IPS-20b (cell line): ENCODE results near the gene IFNGR2.
"Not testable (repeated sequence)": the region's sequence is repeated elsewhere in the genome, so short reads cannot be mapped to it uniquely, and the experiment has no call there.

Experiments used
- H3K27ac ChIP-seq: one replicate; pipeline ENCODE4 v1.5.1; 2013; ENCODE audit warnings: low read length
- H3K27me3 ChIP-seq: 2 replicates; pipeline ENCODE4 v1.6.1; 2013; ENCODE audit warnings: mild to moderate bottlenecking, low read length, inconsistent platforms; ENCODE audit not compliant: insufficient read depth
- H3K36me3 ChIP-seq: 2 replicates; pipeline ENCODE4 v1.6.1; 2013; ENCODE audit warnings: low read depth, mild to moderate bottlenecking, inconsistent platforms, low read length, moderate library complexity; ENCODE audit not compliant: insufficient read depth
- H3K4me1 ChIP-seq: 2 replicates; pipeline ENCODE4 v1.6.1; 2013; ENCODE audit warnings: mild to moderate bottlenecking, control low read depth, inconsistent platforms, low read length, moderate library complexity; ENCODE audit not compliant: insufficient read depth
- H3K4me3 ChIP-seq: 2 replicates; pipeline ENCODE4 v1.5.1; 2013; ENCODE audit warnings: mild to moderate bottlenecking, low read length, inconsistent platforms
- H3K9ac ChIP-seq: 2 replicates; pipeline ENCODE4 v1.6.1; 2013; ENCODE audit warnings: low read depth, mild to moderate bottlenecking, inconsistent platforms, low read length, moderate library complexity
- H3K9me3 ChIP-seq: 2 replicates; pipeline ENCODE4 v1.6.1; 2013; ENCODE audit warnings: mild to moderate bottlenecking, low read depth, low read length, inconsistent platforms; ENCODE audit not compliant: insufficient read depth

IFNGR2 gene

GRCh38 chr21:33430858-33431257 lies 27.6 kb downstream of the IFNGR2 start:
- Histone ChIP-seq H3K27me3 (no peaks in the 10 kb centered on the region), H3K9me3 (no peaks in the 10 kb centered on the region), H3K27ac (no peak overlapping the region), H3K9ac (no peak overlapping the region), H3K4me3 (no peak overlapping the region), H3K4me1 (no peaks in the 10 kb centered on the region), H3K36me3 (peaks cover 74% of the 10 kb centered on the region)

- H3K9ac ChIP-seq = no peak overlapping the region
- no peak overlapping the region for H3K27ac ChIP-seq
- H3K27me3 ChIP-seq = no peaks in the 10 kb centered on the region
- no peaks in the 10 kb centered on the region for H3K9me3 ChIP-seq
- peaks cover 78% of the 10 kb centered on the region for H3K36me3 ChIP-seq
- H3K4me3 ChIP-seq = no peak overlapping the region
- no peaks in the 10 kb centered on the region for H3K4me1 ChIP-seq
These were observed 29.3 kb downstream of the IFNGR2 start for GRCh38 chr21:33432496-33432895.

GRCh38 chr21:33433001-33433400 lies 29.8 kb downstream of the IFNGR2 start:
- Histone ChIP-seq H3K36me3 (peaks cover 82% of the 10 kb centered on the region), H3K27ac (no peak overlapping the region), H3K9me3 (no peaks in the 10 kb centered on the region), H3K9ac (no peak overlapping the region), H3K4me3 (no peak overlapping the region), H3K4me1 (no peaks in the 10 kb centered on the region), H3K27me3 (no peaks in the 10 kb centered on the region)

GRCh38 chr21:33433425-33434114 lies 30.4 kb downstream of the IFNGR2 start:
- Histone ChIP-seq H3K27ac (no peak overlapping the region), H3K4me1 (no peaks in the 10 kb centered on the region), H3K9me3 (no peaks in the 10 kb centered on the region), H3K27me3 (no peaks in the 10 kb centered on the region), H3K9ac (no peak overlapping the region), H3K4me3 (no peak overlapping the region), H3K36me3 (peaks cover 82% of the 10 kb centered on the region)

- H3K4me1 ChIP-seq = no peaks in the 10 kb centered on the region
- H3K9me3 ChIP-seq = no peaks in the 10 kb centered on the region
- no peak overlapping the region for H3K9ac ChIP-seq
- peaks cover 69% of the 10 kb centered on the region for H3K36me3 ChIP-seq
- no peak overlapping the region for H3K4me3 ChIP-seq
- no peak overlapping the region for H3K27ac ChIP-seq
- H3K27me3 ChIP-seq = no peaks in the 10 kb centered on the region
These were observed 31.7 kb downstream of the IFNGR2 start for GRCh38 chr21:33434770-33435360.

- no peak overlapping the region for H3K9ac ChIP-seq
- H3K4me3 ChIP-seq = no peak overlapping the region
- H3K27me3 ChIP-seq = no peaks in the 10 kb centered on the region
- no peaks in the 10 kb centered on the region for H3K9me3 ChIP-seq
- H3K36me3 ChIP-seq = peaks cover 54% of the 10 kb centered on the region
- H3K27ac ChIP-seq = no peak overlapping the region
- no peaks in the 10 kb centered on the region for H3K4me1 ChIP-seq
These were observed 33.9 kb downstream of the IFNGR2 start for GRCh38 chr21:33437140-33437539.

GRCh38 chr21:33441489-33442477 lies 38.6 kb downstream of the IFNGR2 start:
- H3K9me3 ChIP-seq = no peaks in the 10 kb centered on the region
- no peak overlapping the region for H3K27ac ChIP-seq

GRCh38 chr21:33443194-33443593 lies 40.0 kb downstream of the IFNGR2 start:
- H3K27me3 ChIP-seq = no peaks in the 10 kb centered on the region

More at GRCh38 chr21:33441489-33442477, 38.6 kb downstream of the IFNGR2 start:
- Histone ChIP-seq H3K4me1 (no peaks in the 10 kb centered on the region), H3K36me3 (peaks cover 15% of the 10 kb centered on the region), H3K4me3 (no peak overlapping the region), H3K27me3 (no peaks in the 10 kb centered on the region), H3K9ac (no peak overlapping the region)

GRCh38 chr21:33444499-33444898 lies 41.3 kb downstream of the IFNGR2 start:
- no peak overlapping the region for H3K4me3 ChIP-seq
- H3K27me3 ChIP-seq = no peaks in the 10 kb centered on the region
- H3K9me3 ChIP-seq = no peaks in the 10 kb centered on the region
- H3K9ac ChIP-seq = no peak overlapping the region
- H3K4me1 ChIP-seq = no peaks in the 10 kb centered on the region
- H3K27ac ChIP-seq = no peak overlapping the region
- H3K36me3 ChIP-seq = no peaks in the 10 kb centered on the region

More at GRCh38 chr21:33443194-33443593, 40.0 kb downstream of the IFNGR2 start:
- Histone ChIP-seq H3K9ac (no peak overlapping the region), H3K27ac (no peak overlapping the region), H3K36me3 (peaks cover 1% of the 10 kb centered on the region; the same call in 1 of the 2 replicates), H3K4me1 (no peaks in the 10 kb centered on the region), H3K9me3 (no peaks in the 10 kb centered on the region), H3K4me3 (no peak overlapping the region)

- not testable (repeated sequence) for H3K4me1 ChIP-seq, H3K9ac ChIP-seq, H3K36me3 ChIP-seq, H3K9me3 ChIP-seq, H3K27me3 ChIP-seq, H3K4me3 ChIP-seq, H3K27ac ChIP-seq
These were observed 43.4 kb downstream of the IFNGR2 start for GRCh38 chr21:33446620-33447019.

GRCh38 chr21:33449616-33450015 lies 46.4 kb downstream of the IFNGR2 start:
- no peaks in the 10 kb centered on the region for H3K36me3 ChIP-seq
- no peak overlapping the region for H3K9ac ChIP-seq
- no peaks in the 10 kb centered on the region for H3K27me3 ChIP-seq
- H3K4me3 ChIP-seq = no peak overlapping the region
- no peak overlapping the region for H3K27ac ChIP-seq
- H3K9me3 ChIP-seq = no peaks in the 10 kb centered on the region
- no peaks in the 10 kb centered on the region for H3K4me1 ChIP-seq
